Measurements from ENCODE around the gene SYT1. TPM values are rescaled to one million over a fixed set of nuclear protein-coding genes. Genes with fewer than 3 reads are reported as not detected.

SYT1 gene
- total RNA-seq, 2 donors from 2014 or later: 6.1 to 11.5 TPM

DNA sequence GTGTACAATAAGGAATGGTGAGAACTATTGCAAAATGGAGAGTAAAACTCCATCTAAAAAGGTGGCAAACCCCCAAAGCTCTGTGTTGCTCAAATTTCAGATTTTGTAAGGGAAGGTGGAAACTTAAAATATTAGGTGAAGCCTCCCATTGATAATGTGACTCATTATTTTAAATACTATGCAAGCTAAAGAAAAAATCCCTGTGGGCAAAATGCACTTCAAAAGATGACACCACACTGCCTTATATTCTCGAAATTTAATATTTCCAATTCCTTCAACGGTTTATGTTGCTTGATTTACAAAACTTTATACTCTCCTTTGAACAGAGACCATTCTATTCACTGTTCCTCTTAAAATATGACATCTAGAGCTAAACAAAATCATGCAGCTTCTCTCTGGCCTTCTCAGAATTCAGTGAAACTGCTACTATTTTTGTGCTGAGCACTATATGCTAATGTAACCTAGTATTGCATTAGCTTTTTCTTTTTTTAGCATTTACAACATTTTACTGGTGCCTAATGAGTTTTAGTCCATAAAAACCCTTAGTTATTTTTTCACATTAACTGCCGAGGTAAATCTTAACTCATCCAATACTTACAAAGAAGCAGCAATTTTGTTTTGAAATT is 297.7 kb downstream of the SYT1 start:
- TF ChIP-seq POLR2AphosphoS5 (IDR thresholded peaks at IDR 0.05) (no peak), POLR2A (IDR thresholded peaks at IDR 0.05) (no peak)
- TF ChIP-seq, protein P1, sequence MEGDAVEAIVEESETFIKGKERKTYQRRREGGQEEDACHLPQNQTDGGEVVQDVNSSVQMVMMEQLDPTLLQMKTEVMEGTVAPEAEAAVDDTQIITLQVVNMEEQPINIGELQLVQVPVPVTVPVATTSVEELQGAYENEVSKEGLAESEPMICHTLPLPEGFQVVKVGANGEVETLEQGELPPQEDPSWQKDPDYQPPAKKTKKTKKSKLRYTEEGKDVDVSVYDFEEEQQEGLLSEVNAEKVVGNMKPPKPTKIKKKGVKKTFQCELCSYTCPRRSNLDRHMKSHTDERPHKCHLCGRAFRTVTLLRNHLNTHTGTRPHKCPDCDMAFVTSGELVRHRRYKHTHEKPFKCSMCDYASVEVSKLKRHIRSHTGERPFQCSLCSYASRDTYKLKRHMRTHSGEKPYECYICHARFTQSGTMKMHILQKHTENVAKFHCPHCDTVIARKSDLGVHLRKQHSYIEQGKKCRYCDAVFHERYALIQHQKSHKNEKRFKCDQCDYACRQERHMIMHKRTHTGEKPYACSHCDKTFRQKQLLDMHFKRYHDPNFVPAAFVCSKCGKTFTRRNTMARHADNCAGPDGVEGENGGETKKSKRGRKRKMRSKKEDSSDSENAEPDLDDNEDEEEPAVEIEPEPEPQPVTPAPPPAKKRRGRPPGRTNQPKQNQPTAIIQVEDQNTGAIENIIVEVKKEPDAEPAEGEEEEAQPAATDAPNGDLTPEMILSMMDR (IDR thresholded peaks at IDR 0.05): no peak
- H3K27ac ChIP-seq: no peak overlapping the region
- no peaks in the 10 kb centered on the region for H3K9me3 ChIP-seq
- no peaks in the 10 kb centered on the region for H3K4me1 ChIP-seq (replicated peaks)
- H3K36me3 ChIP-seq: no peaks in the 10 kb centered on the region
- no peak overlapping the region for H3K4me3 ChIP-seq
- no peaks in the 10 kb centered on the region for H3K27me3 ChIP-seq (replicated peaks; ENCODE audit: insufficient read depth)
- intact Hi-C loops (cut with DNase I): no loop called here
- no peak for DNase-seq (ENCODE audit: low spot score)
- 52% methylated on average over 3 of the region's 3 CpGs for WGBS

GRCh38 chr12:79162948-79163347 is 298.4 kb downstream of the SYT1 start:
- Histone ChIP-seq H3K27me3 (replicated peaks; ENCODE audit: insufficient read depth) (no peaks in the 10 kb centered on the region), H3K4me3 (no peak overlapping the region), H3K9me3 (no peaks in the 10 kb centered on the region), H3K36me3 (no peaks in the 10 kb centered on the region), H3K27ac (peak overlapping the region in 1 of 2 donors; percentile 3), H3K4me1 (replicated peaks) (no peaks in the 10 kb centered on the region)
- TF ChIP-seq POLR2A (IDR thresholded peaks at IDR 0.05) (no peak), POLR2AphosphoS5 (IDR thresholded peaks at IDR 0.05) (no peak)
- TF ChIP-seq, protein P1 (IDR thresholded peaks at IDR 0.05): no peak
- no peak for DNase-seq (ENCODE audit: low spot score)
- intact Hi-C loops (cut with DNase I): no loop called here
- WGBS: 35% methylated on average over 1 of the region's 1 CpG

DNA sequence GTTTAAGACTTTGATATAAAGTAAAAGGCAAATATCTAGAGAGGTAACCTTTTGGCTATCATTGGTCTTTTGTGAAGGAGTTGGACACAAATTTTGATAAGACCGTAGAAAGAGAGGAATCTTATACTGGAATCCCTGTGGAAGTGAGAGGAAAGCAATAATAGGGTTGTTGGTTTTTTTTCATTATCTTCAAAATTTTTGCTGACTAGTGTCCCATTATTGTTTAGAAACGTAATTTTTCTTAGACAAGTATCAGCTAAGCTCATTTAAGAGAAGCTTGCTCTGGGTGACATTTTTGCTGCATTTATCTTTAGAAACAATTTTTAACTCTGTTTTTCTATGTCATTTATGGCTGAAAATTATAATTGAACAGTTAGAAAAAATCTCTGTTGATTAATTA is 300.3 kb downstream of the SYT1 start:
- Histone ChIP-seq H3K4me1 (replicated peaks) (no peaks in the 10 kb centered on the region), H3K27me3 (replicated peaks; ENCODE audit: insufficient read depth) (no peaks in the 10 kb centered on the region), H3K4me3 (no peak overlapping the region), H3K27ac (no peak overlapping the region), H3K9me3 (no peaks in the 10 kb centered on the region), H3K36me3 (no peaks in the 10 kb centered on the region)
- 67% methylated on average over 2 of the region's 2 CpGs for WGBS
- TF ChIP-seq, protein P1 (IDR thresholded peaks at IDR 0.05): no peak
- TF ChIP-seq POLR2AphosphoS5 (IDR thresholded peaks at IDR 0.05) (no peak), POLR2A (IDR thresholded peaks at IDR 0.05) (no peak)
- intact Hi-C loops (cut with DNase I): no loop called here
- DNase-seq (ENCODE audit: low spot score): no peak

DNA sequence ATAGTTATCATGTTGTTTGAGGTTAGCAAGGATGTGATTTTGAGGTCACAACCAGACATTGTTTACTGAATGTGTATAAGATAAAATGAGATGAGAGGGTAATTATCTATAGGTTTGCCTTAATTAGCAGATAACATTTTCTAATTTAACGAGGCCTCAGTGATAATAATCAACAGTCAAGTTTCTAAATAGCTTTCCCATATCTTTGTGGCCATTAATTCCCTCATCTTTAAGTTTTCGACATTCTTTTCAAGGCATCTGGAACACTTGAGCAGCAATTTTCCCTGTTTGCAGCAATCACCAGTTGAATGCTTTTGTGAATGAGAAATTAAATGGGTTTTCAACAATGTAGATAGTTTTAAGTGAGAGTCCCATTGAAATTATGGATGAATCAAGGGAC is 304.1 kb downstream of the SYT1 start:
- H3K27ac ChIP-seq: no peak overlapping the region
- DNase-seq (ENCODE audit: low spot score): no peak
- H3K4me3 ChIP-seq: no peak overlapping the region
- H3K27me3 ChIP-seq (replicated peaks; ENCODE audit: insufficient read depth): no peaks in the 10 kb centered on the region
- TF ChIP-seq, protein P1 (IDR thresholded peaks at IDR 0.05): no peak
- TF ChIP-seq POLR2AphosphoS5 (IDR thresholded peaks at IDR 0.05): no peak
- TF ChIP-seq POLR2A (IDR thresholded peaks at IDR 0.05): no peak
- WGBS: 82% methylated on average over 2 of the region's 2 CpGs
- H3K4me1 ChIP-seq (replicated peaks): no peaks in the 10 kb centered on the region
- H3K9me3 ChIP-seq: no peaks in the 10 kb centered on the region
- no peaks in the 10 kb centered on the region for H3K36me3 ChIP-seq
- intact Hi-C loops (cut with DNase I): no loop called here

DNA sequence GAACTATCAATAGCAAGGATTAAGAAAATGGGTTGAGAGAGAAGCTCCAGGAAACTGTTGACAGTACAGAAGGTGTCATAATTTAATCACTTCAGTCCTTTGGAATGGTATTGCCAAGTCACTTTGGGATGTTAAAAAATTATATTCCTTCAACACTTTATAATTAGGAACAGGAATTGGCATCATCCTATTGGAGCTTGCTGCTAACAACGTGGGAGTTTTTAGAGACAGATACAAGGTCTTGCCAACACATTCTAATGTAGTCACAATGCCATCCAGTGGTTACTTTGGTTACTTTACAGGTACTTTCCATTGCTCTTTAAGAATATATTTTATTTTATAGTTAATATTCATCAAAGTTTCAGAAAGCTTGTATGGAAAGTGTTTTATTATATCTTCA is 310.1 kb downstream of the SYT1 start:
- H3K4me1 ChIP-seq (replicated peaks): no peaks in the 10 kb centered on the region
- WGBS: 0% methylated on average over 1 of the region's 1 CpG

More for the DNA sequence above, 310.1 kb downstream of the SYT1 start:
- Histone ChIP-seq H3K4me3 (no peak overlapping the region), H3K36me3 (no peaks in the 10 kb centered on the region), H3K9me3 (no peaks in the 10 kb centered on the region), H3K27ac (no peak overlapping the region), H3K27me3 (replicated peaks; ENCODE audit: insufficient read depth) (no peaks in the 10 kb centered on the region)
- no peak for TF ChIP-seq POLR2AphosphoS5 (IDR thresholded peaks at IDR 0.05)
- TF ChIP-seq, protein P1 (IDR thresholded peaks at IDR 0.05): peak in 3 of 4 experiments; percentile 35 to 55 (median 39)
- DNase-seq (ENCODE audit: low spot score): no peak
- intact Hi-C loops (cut with DNase I): loop anchor here (5.0 to 10.0 kb wide), 2 partner anchors 782 to 1030 kb away; no protein-coding TSS in a partner anchor

Data from prostate gland (tissue), 2 donors.